GM23338 (cell line): ENCODE results near the gene IMMP2L. TPM values are rescaled to one million over a fixed set of nuclear protein-coding genes. Genes with fewer than 3 reads are reported as not detected.

ENCODE experiments used
- ATAC-seq: fragments of 200-7000 bp; cut with Tn5 transposase; 3 replicates; pipeline ENCODE4 v1.9.1; 2020
- DNase-seq: peaks from one replicate; pipeline ENCODE4 v3.0.0-alpha.2; 2015; ENCODE audit warnings: low spot score
- H2AFZ ChIP-seq: fragments of 200-600 bp; sonication (generic); 2 replicates; pipeline ENCODE4 v1.8.0; 2016; ENCODE audit warnings: antibody characterized with exemption, mild to moderate bottlenecking, moderate library complexity
- H3F3A ChIP-seq: fragments of 200-600 bp; sonication (generic); replicated peaks from 2 replicates; pipeline ENCODE4 v1.8.0; 2017; ENCODE audit warnings: antibody characterized with exemption, mixed run types, low read depth
- H3K27ac ChIP-seq: fragments of 200-600 bp; sonication (generic); 2 replicates; pipeline ENCODE4 v1.6.1; 2016; ENCODE audit warnings: low read depth
- H3K27me3 ChIP-seq: fragments of 200-600 bp; sonication (generic); 2 replicates; pipeline ENCODE4 v1.8.0; 2016; ENCODE audit warnings: mild to moderate bottlenecking, mixed run types, moderate library complexity; ENCODE audit not compliant: insufficient read depth
- H3K36me3 ChIP-seq: fragments of 200-600 bp; sonication (generic); 2 replicates; pipeline ENCODE4 v1.8.0; 2016; ENCODE audit warnings: mild to moderate bottlenecking; ENCODE audit not compliant: insufficient read depth
- H3K4me1 ChIP-seq: fragments of 200-600 bp; sonication (generic); 2 replicates; pipeline ENCODE4 v1.8.0; 2016; ENCODE audit warnings: mild to moderate bottlenecking, moderate library complexity; ENCODE audit not compliant: insufficient read depth
- H3K4me2 ChIP-seq: fragments of 200-600 bp; sonication (generic); 2 replicates; pipeline ENCODE4 v1.7.1; 2017; ENCODE audit warnings: mixed run types
- H3K4me3 ChIP-seq: fragments of 200-600 bp; sonication (generic); 2 replicates; pipeline ENCODE4 v1.6.1; 2016; ENCODE audit warnings: mixed run types
- H3K79me2 ChIP-seq: fragments of 200-600 bp; sonication (generic); replicated peaks from 2 replicates; pipeline ENCODE4 v1.8.0; 2017; ENCODE audit warnings: mild to moderate bottlenecking; ENCODE audit not compliant: insufficient read depth
- H3K9me2 ChIP-seq: fragments of 200-600 bp; sonication (generic); 2 replicates; pipeline ENCODE4 v1.8.0; 2017; ENCODE audit not compliant: insufficient read depth
- H4K20me1 ChIP-seq: fragments of 200-600 bp; sonication (generic); replicated peaks from 2 replicates; pipeline ENCODE4 v1.8.0; 2017; ENCODE audit warnings: mild to moderate bottlenecking; ENCODE audit not compliant: insufficient read depth
- H3K27ac Mint-ChIP-seq: 2 replicates; pipeline ENCODE4 v1.8.0; 2020; ENCODE audit warnings: inconsistent platforms, mild to moderate bottlenecking, moderate library complexity, mixed read lengths
- H3K27me3 Mint-ChIP-seq: 3 replicates; pipeline ENCODE4 v1.8.0; 2022; ENCODE audit warnings: low read depth, mild to moderate bottlenecking, moderate library complexity, mixed read lengths, inconsistent platforms; ENCODE audit not compliant: insufficient read depth, poor library complexity
- H3K36me3 Mint-ChIP-seq: 3 replicates; pipeline ENCODE4 v1.8.0; 2021; ENCODE audit warnings: low read depth, mild to moderate bottlenecking, inconsistent platforms, moderate library complexity, mixed read lengths
- H3K4me1 Mint-ChIP-seq: 3 replicates; pipeline ENCODE4 v1.8.0; 2020; ENCODE audit warnings: mild to moderate bottlenecking, inconsistent platforms, mixed read lengths
- H3K4me3 Mint-ChIP-seq: 3 replicates; pipeline ENCODE4 v1.8.0; 2021; ENCODE audit warnings: moderate library complexity, mild to moderate bottlenecking, inconsistent platforms, mixed read lengths
- H3K9me3 Mint-ChIP-seq: 3 replicates; pipeline ENCODE4 v1.8.0; 2020; ENCODE audit warnings: moderate library complexity, mild to moderate bottlenecking, inconsistent platforms, mixed read lengths
- CREB1 ChIP-seq: fragments of 250-450 bp; sonication (Bioruptor Pico); IDR thresholded peaks from 2 replicates; pipeline ENCODE4 v1.5.0; 2020; ENCODE audit warnings: low read depth, mild to moderate bottlenecking, moderate library complexity
- EZH2 ChIP-seq: fragments of 200-600 bp; sonication (generic); IDR thresholded peaks from one replicate; pipeline ENCODE4 v1.8.0; 2017; ENCODE audit warnings: antibody characterized with exemption, mild to moderate bottlenecking, low read depth; ENCODE audit not compliant: unreplicated experiment
- EZH2phosphoT487 ChIP-seq: fragments of 200-600 bp; sonication (generic); IDR thresholded peaks from one replicate; pipeline ENCODE4 v1.8.1; 2018; ENCODE audit warnings: antibody characterized with exemption; ENCODE audit not compliant: unreplicated experiment
- JUNB ChIP-seq: IDR thresholded peaks from one replicate; pipeline ENCODE4 v1.6.1; 2016; ENCODE audit warnings: antibody characterized with exemption; ENCODE audit not compliant: unreplicated experiment
- REST ChIP-seq: IDR thresholded peaks from one replicate; pipeline ENCODE4 v1.6.1; 2018; ENCODE audit warnings: antibody characterized with exemption; ENCODE audit not compliant: unreplicated experiment
- STAT1 ChIP-seq: IDR thresholded peaks from one replicate; pipeline ENCODE4 v1.6.1; 2016; ENCODE audit warnings: antibody characterized with exemption; ENCODE audit not compliant: unreplicated experiment
- ZNF331 ChIP-seq: fragments of 250-450 bp; sonication (Bioruptor Pico); IDR thresholded peaks from 2 replicates; pipeline ENCODE4 v1.5.0; 2020; ENCODE audit warnings: low read depth, mild to moderate bottlenecking, moderate library complexity
- polyA plus RNA-seq: library from polyadenylated mRNA; unstranded; fragments of >200 nt; fragmentation: Nextera tagmentation; extraction: Ambion mirVana; gene quantifications from 2 replicates; pipeline ENCODE4 v1.2.1, GENCODE V29; 2016
- total RNA-seq: library from RNA; depleted of rRNA; stranded (reverse); fragments of >200 nt; shearing (Covaris generic); gene quantifications from 2 replicates; pipeline ENCODE4 v1.2.3, GENCODE V29; 2014
- TF ChIP-seq, protein P1 (sequence below): fragments of 250-450 bp; sonication (Bioruptor Pico); IDR thresholded peaks from 2 replicates; pipeline ENCODE4 v1.5.0; 2020; ENCODE audit warnings: mild to moderate bottlenecking, moderate library complexity

Gene IMMP2L
- total and polyA plus RNA-seq, 2 experiments from 2014 or later = 7.3 to 14.0 TPM

DNA sequence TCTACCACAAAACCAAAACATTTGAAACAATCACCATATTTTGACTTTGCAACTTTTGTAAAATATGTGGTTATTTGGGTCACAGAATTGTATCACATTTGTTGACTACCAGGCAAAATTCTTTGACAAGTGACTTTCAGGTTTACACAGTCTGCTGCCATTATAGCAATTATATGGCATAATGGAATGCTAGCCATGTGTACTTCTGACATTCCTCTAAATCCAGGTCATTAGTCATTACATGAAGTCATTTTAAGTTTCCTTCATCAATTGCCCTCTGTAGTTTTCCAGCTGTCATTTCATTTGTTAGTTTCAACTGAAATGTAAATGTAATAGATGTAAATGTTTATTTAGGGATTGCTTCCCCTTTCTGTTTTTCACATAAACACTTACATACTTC, 137.5 kb downstream of the IMMP2L start:
- Mint-ChIP-seq H3K4me3 (no peak overlapping the region), H3K9me3 (no peaks in the 10 kb centered on the region; the same call in 2 of the 3 replicates), H3K27ac (no peak overlapping the region), H3K27me3 (no peaks in the 10 kb centered on the region), H3K36me3 (no peaks in the 10 kb centered on the region), H3K4me1 (peaks cover under 1% of the 10 kb centered on the region; the same call in 2 of the 3 replicates)
- Histone ChIP-seq H3K79me2 (no peaks in the 10 kb centered on the region), H3F3A (no peaks in the 10 kb centered on the region), H3K4me2 (no peak overlapping the region), H3K27me3 (no peaks in the 10 kb centered on the region), H3K4me1 (no peaks in the 10 kb centered on the region; the same call in 1 of the 2 replicates), H3K36me3 (no peaks in the 10 kb centered on the region), H2AFZ (no peak overlapping the region), H3K9me2 (no peaks in the 10 kb centered on the region), H4K20me1 (no peaks in the 10 kb centered on the region), H3K27ac (no peak overlapping the region), H3K4me3 (no peak overlapping the region)
- DNase-seq (no peak), ATAC-seq (no peak)
- TF ChIP-seq CREB1 (CRISPR knock-in tag) (no peak), REST (no peak), EZH2phosphoT487 (no peak), JUNB (no peak), STAT1 (no peak), EZH2 (no peak), ZNF331 (CRISPR knock-in tag) (no peak)
- TF ChIP-seq, protein P1, sequence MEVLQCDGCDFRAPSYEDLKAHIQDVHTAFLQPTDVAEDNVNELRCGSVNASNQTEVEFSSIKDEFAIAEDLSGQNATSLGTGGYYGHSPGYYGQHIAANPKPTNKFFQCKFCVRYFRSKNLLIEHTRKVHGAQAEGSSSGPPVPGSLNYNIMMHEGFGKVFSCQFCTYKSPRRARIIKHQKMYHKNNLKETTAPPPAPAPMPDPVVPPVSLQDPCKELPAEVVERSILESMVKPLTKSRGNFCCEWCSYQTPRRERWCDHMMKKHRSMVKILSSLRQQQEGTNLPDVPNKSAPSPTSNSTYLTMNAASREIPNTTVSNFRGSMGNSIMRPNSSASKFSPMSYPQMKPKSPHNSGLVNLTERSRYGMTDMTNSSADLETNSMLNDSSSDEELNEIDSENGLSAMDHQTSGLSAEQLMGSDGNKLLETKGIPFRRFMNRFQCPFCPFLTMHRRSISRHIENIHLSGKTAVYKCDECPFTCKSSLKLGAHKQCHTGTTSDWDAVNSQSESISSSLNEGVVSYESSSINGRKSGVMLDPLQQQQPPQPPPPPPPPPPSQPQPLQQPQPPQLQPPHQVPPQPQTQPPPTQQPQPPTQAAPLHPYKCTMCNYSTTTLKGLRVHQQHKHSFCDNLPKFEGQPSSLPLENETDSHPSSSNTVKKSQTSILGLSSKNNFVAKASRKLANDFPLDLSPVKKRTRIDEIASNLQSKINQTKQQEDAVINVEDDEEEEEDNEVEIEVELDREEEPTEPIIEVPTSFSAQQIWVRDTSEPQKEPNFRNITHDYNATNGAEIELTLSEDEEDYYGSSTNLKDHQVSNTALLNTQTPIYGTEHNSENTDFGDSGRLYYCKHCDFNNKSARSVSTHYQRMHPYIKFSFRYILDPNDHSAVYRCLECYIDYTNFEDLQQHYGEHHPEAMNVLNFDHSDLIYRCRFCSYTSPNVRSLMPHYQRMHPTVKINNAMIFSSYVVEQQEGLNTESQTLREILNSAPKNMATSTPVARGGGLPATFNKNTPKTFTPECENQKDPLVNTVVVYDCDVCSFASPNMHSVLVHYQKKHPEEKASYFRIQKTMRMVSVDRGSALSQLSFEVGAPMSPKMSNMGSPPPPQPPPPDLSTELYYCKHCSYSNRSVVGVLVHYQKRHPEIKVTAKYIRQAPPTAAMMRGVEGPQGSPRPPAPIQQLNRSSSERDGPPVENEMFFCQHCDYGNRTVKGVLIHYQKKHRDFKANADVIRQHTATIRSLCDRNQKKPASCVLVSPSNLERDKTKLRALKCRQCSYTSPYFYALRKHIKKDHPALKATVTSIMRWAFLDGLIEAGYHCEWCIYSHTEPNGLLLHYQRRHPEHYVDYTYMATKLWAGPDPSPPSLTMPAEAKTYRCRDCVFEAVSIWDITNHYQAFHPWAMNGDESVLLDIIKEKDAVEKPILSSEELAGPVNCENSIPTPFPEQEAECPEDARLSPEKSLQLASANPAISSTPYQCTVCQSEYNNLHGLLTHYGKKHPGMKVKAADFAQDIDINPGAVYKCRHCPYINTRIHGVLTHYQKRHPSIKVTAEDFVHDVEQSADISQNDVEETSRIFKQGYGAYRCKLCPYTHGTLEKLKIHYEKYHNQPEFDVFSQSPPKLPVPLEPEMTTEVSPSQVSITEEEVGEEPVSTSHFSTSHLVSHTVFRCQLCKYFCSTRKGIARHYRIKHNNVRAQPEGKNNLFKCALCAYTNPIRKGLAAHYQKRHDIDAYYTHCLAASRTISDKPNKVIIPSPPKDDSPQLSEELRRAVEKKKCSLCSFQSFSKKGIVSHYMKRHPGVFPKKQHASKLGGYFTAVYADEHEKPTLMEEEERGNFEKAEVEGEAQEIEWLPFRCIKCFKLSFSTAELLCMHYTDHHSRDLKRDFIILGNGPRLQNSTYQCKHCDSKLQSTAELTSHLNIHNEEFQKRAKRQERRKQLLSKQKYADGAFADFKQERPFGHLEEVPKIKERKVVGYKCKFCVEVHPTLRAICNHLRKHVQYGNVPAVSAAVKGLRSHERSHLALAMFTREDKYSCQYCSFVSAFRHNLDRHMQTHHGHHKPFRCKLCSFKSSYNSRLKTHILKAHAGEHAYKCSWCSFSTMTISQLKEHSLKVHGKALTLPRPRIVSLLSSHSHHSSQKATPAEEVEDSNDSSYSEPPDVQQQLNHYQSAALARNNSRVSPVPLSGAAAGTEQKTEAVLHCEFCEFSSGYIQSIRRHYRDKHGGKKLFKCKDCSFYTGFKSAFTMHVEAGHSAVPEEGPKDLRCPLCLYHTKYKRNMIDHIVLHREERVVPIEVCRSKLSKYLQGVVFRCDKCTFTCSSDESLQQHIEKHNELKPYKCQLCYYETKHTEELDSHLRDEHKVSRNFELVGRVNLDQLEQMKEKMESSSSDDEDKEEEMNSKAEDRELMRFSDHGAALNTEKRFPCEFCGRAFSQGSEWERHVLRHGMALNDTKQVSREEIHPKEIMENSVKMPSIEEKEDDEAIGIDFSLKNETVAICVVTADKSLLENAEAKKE (CRISPR knock-in tag) = no peak
